ENCODE measurements around the gene AP1S3.

The AP1S3 gene

GRCh38 chr2:223837287-223838061 is at the start of gene AP1S3:
TSS of gene AP1S3 (minus strand) at chr2:223837582. CDS start at chr2:223837450, 132 bp downstream.
- peak; percentile 93 for DNase-seq (ENCODE audit: low spot score)

GRCh38 chr2:223887127-223887526 is 49.7 kb upstream of the AP1S3 start:
- TF ChIP-seq CTCF (IDR thresholded peaks at IDR 0.05; ENCODE audit: extremely low read depth, missing control alignments) = no peak
- DNase-seq (ENCODE audit: low spot score) = no peak

More at GRCh38 chr2:223837287-223838061, at the start of gene AP1S3:
- TF ChIP-seq CTCF (IDR thresholded peaks at IDR 0.05; ENCODE audit: extremely low read depth, missing control alignments) = no peak

- no peak for TF ChIP-seq CTCF (IDR thresholded peaks at IDR 0.05; ENCODE audit: extremely low read depth, missing control alignments)
- DNase-seq (ENCODE audit: low spot score) = no peak
Measured at GRCh38 chr2:223886726-223887125, 49.3 kb upstream of the AP1S3 start.

GRCh38 chr2:223884399-223884798 is 47.0 kb upstream of the AP1S3 start:
- DNase-seq (ENCODE audit: low spot score) = peak; percentile 45
- no peak for TF ChIP-seq CTCF (IDR thresholded peaks at IDR 0.05; ENCODE audit: extremely low read depth, missing control alignments)

- DNase-seq (ENCODE audit: low spot score) = no peak
- TF ChIP-seq CTCF (IDR thresholded peaks at IDR 0.05; ENCODE audit: extremely low read depth, missing control alignments) = no peak
Measured at GRCh38 chr2:223882715-223883114, 45.3 kb upstream of the AP1S3 start.

GRCh38 chr2:223880796-223881195 is 43.4 kb upstream of the AP1S3 start:
- DNase-seq (ENCODE audit: low spot score) = no peak
- no peak for TF ChIP-seq CTCF (IDR thresholded peaks at IDR 0.05; ENCODE audit: extremely low read depth, missing control alignments)

GRCh38 chr2:223877721-223878410 is 40.5 kb upstream of the AP1S3 start:
- TF ChIP-seq CTCF (IDR thresholded peaks at IDR 0.05; ENCODE audit: extremely low read depth, missing control alignments) = no peak
- no peak for DNase-seq (ENCODE audit: low spot score)
